GM13976 (cell line): ENCODE results near the gene ARPC2.

Experiments
- DNase-seq: peaks from one replicate; pipeline ENCODE4 v3.0.0; 2012; ENCODE audit warnings: low spot score
- CTCF ChIP-seq: IDR thresholded peaks from 2 replicates; pipeline ENCODE4 v1.5.1; 2012; ENCODE audit warnings: borderline replicate concordance, mild to moderate bottlenecking; ENCODE audit not compliant: insufficient read depth; ENCODE audit errors: extremely low read depth, missing control alignments, control extremely low read depth
- in situ Hi-C: fragments of 300-500 bp; cut with MboI; formaldehyde crosslinking; loops from one replicate; pipeline ENCODE4 v1.12.0; 2022; ENCODE audit warnings: low sequenced_read_pairs, mixed read lengths, inconsistent platforms; ENCODE audit not compliant: unreplicated experiment

The ARPC2 gene

GRCh38 chr2:218188528-218188927, 28.5 kb upstream of the ARPC2 start:
- no peak for TF ChIP-seq CTCF
- DNase-seq, result no peak
- in situ Hi-C loops, result no loop called here

GRCh38 chr2:218192902-218193430, 24.0 kb upstream of the ARPC2 start:
- in situ Hi-C loops, result no loop called here

GRCh38 chr2:218193701-218194100, 23.3 kb upstream of the ARPC2 start:
- DNase-seq, result no peak
- TF ChIP-seq CTCF, result no peak
- in situ Hi-C loops, result no loop called here

More at GRCh38 chr2:218192902-218193430, 24.0 kb upstream of the ARPC2 start:
- TF ChIP-seq CTCF, result no peak
- DNase-seq, result no peak

GRCh38 chr2:218194880-218195279, 22.1 kb upstream of the ARPC2 start:
- in situ Hi-C loops, result no loop called here
- DNase-seq, result no peak
- TF ChIP-seq CTCF, result no peak

GRCh38 chr2:218196974-218197373, 20.0 kb upstream of the ARPC2 start:
- in situ Hi-C loops, result no loop called here
- no peak for TF ChIP-seq CTCF
- DNase-seq, result no peak

GRCh38 chr2:218202266-218202665, 14.7 kb upstream of the ARPC2 start:
- no peak for TF ChIP-seq CTCF
- DNase-seq, result no peak
- in situ Hi-C loops, result no loop called here

- no peak for DNase-seq
- TF ChIP-seq CTCF, result no peak
- in situ Hi-C loops, result no loop called here
These were observed 7.9 kb upstream of the ARPC2 start for GRCh38 chr2:218209078-218209477.
